Lung (tissue), 12 donors: ENCODE results near the gene PAQR6. TPM values are rescaled to one million over a fixed set of nuclear protein-coding genes. Genes with fewer than 3 reads are reported as not detected.
A peak's percentile ranks its signal among the peaks of the same experiment; 100 is the strongest.
"Not testable (repeated sequence)": the region's sequence is repeated elsewhere in the genome, so short reads cannot be mapped to it uniquely, and the experiment has no call there.

Experiments
- ATAC-seq: fragments of 200-7000 bp; cut with Tn5 transposase; one replicate; pipeline ENCODE4 v1.9.1; 2020; ENCODE audit warnings: moderate number of reproducible peaks; ENCODE audit not compliant: insufficient read depth, low FRiP score
- DNase-seq, 3 donors: peaks; one replicate each; pipeline ENCODE4 v3.0.0-alpha.2; 2013 to 2017
- H3K27ac ChIP-seq, 2 donors: one replicate each; pipeline ENCODE4 v1.5.1; 2013; ENCODE audit warnings: mild to moderate bottlenecking in 2 of 2, moderate library complexity in 2 of 2, control low read depth in 1 of 2, inconsistent platforms in 1 of 2, low read depth in 1 of 2, low read length in 1 of 2
- H3K27me3 ChIP-seq, 3 donors: one replicate each; pipeline ENCODE4 v1.5.1; 2013; ENCODE audit warnings: low read length in 2 of 3; ENCODE audit not compliant: control insufficient read depth in 3 of 3, insufficient read depth in 3 of 3
- H3K36me3 ChIP-seq, 4 donors: one replicate each; pipeline ENCODE4 v1.5.1; 2013; ENCODE audit warnings: low read length in 4 of 4, mild to moderate bottlenecking in 1 of 4, moderate library complexity in 1 of 4; ENCODE audit not compliant: control insufficient read depth in 4 of 4, insufficient read depth in 4 of 4
- H3K4me1 ChIP-seq, 5 donors: one replicate each; pipeline ENCODE4 v1.5.1; 2013; ENCODE audit warnings: low read length in 5 of 5, mild to moderate bottlenecking in 2 of 5, moderate library complexity in 1 of 5; ENCODE audit not compliant: control insufficient read depth in 5 of 5, insufficient read depth in 5 of 5
- H3K4me3 ChIP-seq: one replicate; pipeline ENCODE4 v1.5.1; 2013; ENCODE audit warnings: mild to moderate bottlenecking, control low read depth, moderate library complexity
- H3K9ac ChIP-seq, 2 donors: one replicate each; pipeline ENCODE4 v1.5.1; 2013; ENCODE audit warnings: low read length in 2 of 2, control low read depth in 1 of 2; ENCODE audit not compliant: insufficient read depth in 1 of 2
- H3K9me3 ChIP-seq, 4 donors: one replicate each; pipeline ENCODE4 v1.5.1; 2013; ENCODE audit warnings: low read length in 3 of 4, mild to moderate bottlenecking in 1 of 4, moderate library complexity in 1 of 4; ENCODE audit not compliant: control insufficient read depth in 4 of 4, insufficient read depth in 3 of 4
- CTCF ChIP-seq: IDR thresholded peaks from 2 replicates; pipeline ENCODE4 v1.5.1; 2012; ENCODE audit warnings: mild to moderate bottlenecking; ENCODE audit errors: control extremely low read depth, extremely low read depth
- WGBS, 2 donors: extraction: QIAGEN DNeasy Blood & Tissue Kit; methylation state at CpG; one replicate each; pipeline ENCODE4 v1.1.7; 2013; 5-methylcytosine and 5-hydroxymethylcytosine counted together
- polyA plus RNA-seq, 2 donors: library from polyadenylated mRNA; stranded (reverse); fragments of 200-250 nt; gene quantifications; one replicate each; pipeline ENCODE4 v1.2.1, GENCODE V29; 2013
- total RNA-seq, 2 donors: library from RNA; depleted of rRNA in 1 of 2; stranded (reverse); fragments of >200 nt in 1 of 2; gene quantifications; one replicate each; pipeline ENCODE4 v1.2.1, GENCODE V29; 2014 to 2021
- donor health status: control.
- donor health status: control.
- donor health status: Bipolar disorder and iron deficiency.
- donor health status: healthy.
- donor health status: DM: yes; HTN: yes; CAD: no.

The PAQR6 gene
- total and polyA plus RNA-seq, 4 donors = 1.3 to 3.0 (median 2.1) TPM

GRCh38 chr1:156221986-156222692, 25.7 kb downstream of the PAQR6 start:
- Histone ChIP-seq H3K4me3 (no peak overlapping the region), H3K27me3 (no peaks in the 10 kb centered on the region), H3K36me3 (peaks cover 10 to 39% (median 30%) of the 10 kb centered on the region in 4 donors), H3K9ac (no peak overlapping the region), H3K27ac (no peak overlapping the region), H3K4me1 (peaks cover 0 to 4% (median 0%) of the 10 kb centered on the region in 5 donors), H3K9me3 (no peaks in the 10 kb centered on the region)
- no peak for ATAC-seq
- 94 to 98% methylated on average over 13 of the region's 13 CpGs for WGBS, 2 donors
- no peak for TF ChIP-seq CTCF
- DNase-seq = no peak

GRCh38 chr1:156220226-156220625, 27.6 kb downstream of the PAQR6 start:
- H3K36me3 ChIP-seq = peaks cover 5 to 31% (median 24%) of the 10 kb centered on the region in 4 donors
- H3K9ac ChIP-seq = no peak overlapping the region
- no peak overlapping the region for H3K4me3 ChIP-seq
- DNase-seq (no peak), ATAC-seq (no peak)
- H3K9me3 ChIP-seq = no peaks in the 10 kb centered on the region
- WGBS, 2 donors = 96 to 100% methylated on average over 9 of the region's 9 CpGs
- no peak overlapping the region for H3K27ac ChIP-seq
- TF ChIP-seq CTCF = no peak
- peaks cover 0 to 4% (median 0%) of the 10 kb centered on the region in 5 donors for H3K4me1 ChIP-seq
- no peaks in the 10 kb centered on the region for H3K27me3 ChIP-seq

GRCh38 chr1:156217871-156218270, 30.0 kb downstream of the PAQR6 start:
- 21 to 32% methylated on average over 2 of the region's 2 CpGs for WGBS, 2 donors
- no peak for ATAC-seq
- Histone ChIP-seq H3K36me3 (peaks cover 4 to 32% (median 17%) of the 10 kb centered on the region in 4 donors), H3K27ac (peak overlapping the region in 1 of 2 donors; percentile 71), H3K4me1 (peaks cover 0 to 12% (median 4%) of the 10 kb centered on the region in 5 donors), H3K9ac (no peak overlapping the region), H3K4me3 (no peak overlapping the region), H3K27me3 (no peaks in the 10 kb centered on the region), H3K9me3 (no peaks in the 10 kb centered on the region)
- TF ChIP-seq CTCF = no peak
- no peak for DNase-seq

GRCh38 chr1:156216361-156217086, 31.3 kb downstream of the PAQR6 start:
- H3K27me3 ChIP-seq, ATAC-seq, DNase-seq, H3K9me3 ChIP-seq, H3K27ac ChIP-seq, H3K9ac ChIP-seq, H3K4me3 ChIP-seq: not testable (repeated sequence)
- Histone ChIP-seq H3K4me1 (peaks cover 0 to 16% (median 4%) of the 10 kb centered on the region in 5 donors), H3K36me3 (peaks cover 4 to 23% (median 10%) of the 10 kb centered on the region in 4 donors)
- WGBS, 2 donors = 91 to 95% methylated on average over 55 of the region's 55 CpGs
